IMR-90 (cell line): ENCODE results near the gene SNX3.

ENCODE experiments used
- BHLHE40 ChIP-seq: fragments of 150-350 bp; IDR thresholded peaks from 2 replicates; pipeline ENCODE4 v1.6.1; 2016; ENCODE audit warnings: mild to moderate bottlenecking, low read depth, low read length
- CEBPB ChIP-seq: IDR thresholded peaks from 2 replicates; pipeline ENCODE4 v1.6.1; 2012; ENCODE audit warnings: low read depth, low read length, improper control_type of control experiment
- ELK1 ChIP-seq: fragments of 150-350 bp; IDR thresholded peaks from 2 replicates; pipeline ENCODE4 v1.6.1; 2016; ENCODE audit warnings: low read depth, mild to moderate bottlenecking, low read length, moderate library complexity, borderline replicate concordance
- MAFK ChIP-seq: IDR thresholded peaks from 2 replicates; pipeline ENCODE4 v1.6.1; 2012; ENCODE audit warnings: low read depth, low read length, improper control_type of control experiment
- MXI1 ChIP-seq: IDR thresholded peaks from 2 replicates; pipeline ENCODE4 v1.6.1; 2012; ENCODE audit warnings: low read depth, mild to moderate bottlenecking, low read length, moderate library complexity, borderline replicate concordance
- POLR2A ChIP-seq: IDR thresholded peaks from 2 replicates; pipeline ENCODE4 v1.6.1; 2012; ENCODE audit warnings: mild to moderate bottlenecking, low read depth, low read length
- RFX5 ChIP-seq: IDR thresholded peaks from 2 replicates; pipeline ENCODE4 v1.8.0; 2012; ENCODE audit warnings: low read depth, mild to moderate bottlenecking, low read length, moderate library complexity
- SMC3 ChIP-seq: fragments of 150-350 bp; IDR thresholded peaks from 2 replicates; pipeline ENCODE4 v1.6.1; 2016; ENCODE audit warnings: low read depth, mild to moderate bottlenecking, antibody characterized with exemption, low read length, moderate library complexity
- TF ChIP-seq, protein P1 (sequence below): conservative IDR thresholded peaks from 2 replicates; pipeline ENCODE4 v1.5.1; 2012; ENCODE audit warnings: mild to moderate bottlenecking, low read depth, low read length, improper control_type of control experiment

GRCh38 chr6:108194503-108194902 lies 66.3 kb downstream of the SNX3 start:
- TF ChIP-seq SMC3 (no peak), POLR2A (no peak), CEBPB (no peak), ELK1 (no peak), MAFK (no peak), MXI1 (no peak), BHLHE40 (no peak), RFX5 (no peak)
- TF ChIP-seq, protein P1, sequence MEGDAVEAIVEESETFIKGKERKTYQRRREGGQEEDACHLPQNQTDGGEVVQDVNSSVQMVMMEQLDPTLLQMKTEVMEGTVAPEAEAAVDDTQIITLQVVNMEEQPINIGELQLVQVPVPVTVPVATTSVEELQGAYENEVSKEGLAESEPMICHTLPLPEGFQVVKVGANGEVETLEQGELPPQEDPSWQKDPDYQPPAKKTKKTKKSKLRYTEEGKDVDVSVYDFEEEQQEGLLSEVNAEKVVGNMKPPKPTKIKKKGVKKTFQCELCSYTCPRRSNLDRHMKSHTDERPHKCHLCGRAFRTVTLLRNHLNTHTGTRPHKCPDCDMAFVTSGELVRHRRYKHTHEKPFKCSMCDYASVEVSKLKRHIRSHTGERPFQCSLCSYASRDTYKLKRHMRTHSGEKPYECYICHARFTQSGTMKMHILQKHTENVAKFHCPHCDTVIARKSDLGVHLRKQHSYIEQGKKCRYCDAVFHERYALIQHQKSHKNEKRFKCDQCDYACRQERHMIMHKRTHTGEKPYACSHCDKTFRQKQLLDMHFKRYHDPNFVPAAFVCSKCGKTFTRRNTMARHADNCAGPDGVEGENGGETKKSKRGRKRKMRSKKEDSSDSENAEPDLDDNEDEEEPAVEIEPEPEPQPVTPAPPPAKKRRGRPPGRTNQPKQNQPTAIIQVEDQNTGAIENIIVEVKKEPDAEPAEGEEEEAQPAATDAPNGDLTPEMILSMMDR: no peak
